HG03469 (cell line): ENCODE data around the gene TOP3A.

Experiments
- ATAC-seq: cut with Tn5 transposase; IDR thresholded peaks from one replicate; pipeline ENCODE4 v1.9.1; 2021; ENCODE audit warnings: mild to moderate bottlenecking, moderate library complexity, moderate number of reproducible peaks; ENCODE audit not compliant: unreplicated experiment

Gene TOP3A

GRCh38 chr17:18278867-18279266 is 35.9 kb downstream of the TOP3A start:
- ATAC-seq, result no peak

DNA sequence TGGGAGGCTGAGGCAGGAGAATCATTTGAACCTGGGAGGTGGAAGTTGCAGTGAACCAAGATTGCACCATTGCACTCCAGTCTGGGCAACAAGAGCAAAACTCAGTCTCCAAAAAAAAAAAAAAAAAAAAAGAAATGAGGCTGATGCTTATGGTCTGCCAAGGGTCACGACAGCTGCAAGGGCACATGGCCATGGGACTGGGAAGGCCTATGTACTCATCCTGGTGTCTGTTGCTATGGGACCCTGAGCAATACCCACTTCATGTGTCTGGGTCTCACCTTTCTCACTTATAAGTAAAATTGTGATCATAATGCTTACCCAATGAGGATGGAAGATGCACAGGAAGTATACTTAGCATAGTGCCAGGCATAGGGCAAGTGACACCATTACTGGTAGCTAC is 37.7 kb downstream of the TOP3A start:
- no peak for ATAC-seq

DNA sequence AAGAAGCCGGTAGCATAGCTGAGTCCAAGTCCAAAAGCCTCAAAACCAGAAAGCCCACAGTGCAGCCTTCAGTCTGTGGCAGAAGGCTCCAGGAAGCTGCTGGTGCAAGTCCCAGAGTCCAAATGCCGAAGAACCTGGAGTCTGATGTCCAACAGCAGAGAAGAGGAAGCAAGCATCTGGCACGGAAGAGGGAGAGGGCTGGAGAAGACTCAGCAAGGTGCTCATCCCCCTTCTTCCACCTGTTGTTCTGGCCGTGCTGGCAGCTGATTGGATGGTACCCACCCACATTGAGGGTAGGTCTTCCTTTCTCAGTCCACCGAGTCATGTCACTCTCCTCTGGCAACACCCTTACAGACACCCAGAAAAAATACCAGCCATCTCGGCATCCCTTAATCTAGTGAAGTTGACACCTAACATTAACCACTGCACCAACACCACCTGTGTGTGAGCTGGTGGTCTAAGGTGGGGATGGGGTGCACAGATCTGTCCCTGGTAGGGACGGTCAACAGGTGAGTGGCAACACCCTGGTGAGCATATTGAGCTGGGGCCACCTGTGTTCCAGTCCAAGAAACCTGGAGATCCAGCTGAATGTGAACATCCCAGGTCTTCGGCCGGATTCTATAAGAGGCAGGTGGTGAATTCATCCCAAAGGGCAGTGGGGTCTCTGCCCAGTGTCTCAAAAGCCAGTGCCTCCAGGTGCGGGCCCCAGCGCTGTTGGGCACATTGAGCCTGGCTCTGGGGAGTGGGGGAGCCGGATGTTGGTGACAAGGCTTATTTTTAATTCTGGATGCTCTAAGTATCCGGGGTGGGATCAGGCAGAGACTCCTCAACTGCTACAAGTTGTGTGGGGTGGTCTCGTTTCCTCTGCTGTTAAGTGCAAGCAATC is 44.5 kb downstream of the TOP3A start:
- no peak for ATAC-seq

DNA sequence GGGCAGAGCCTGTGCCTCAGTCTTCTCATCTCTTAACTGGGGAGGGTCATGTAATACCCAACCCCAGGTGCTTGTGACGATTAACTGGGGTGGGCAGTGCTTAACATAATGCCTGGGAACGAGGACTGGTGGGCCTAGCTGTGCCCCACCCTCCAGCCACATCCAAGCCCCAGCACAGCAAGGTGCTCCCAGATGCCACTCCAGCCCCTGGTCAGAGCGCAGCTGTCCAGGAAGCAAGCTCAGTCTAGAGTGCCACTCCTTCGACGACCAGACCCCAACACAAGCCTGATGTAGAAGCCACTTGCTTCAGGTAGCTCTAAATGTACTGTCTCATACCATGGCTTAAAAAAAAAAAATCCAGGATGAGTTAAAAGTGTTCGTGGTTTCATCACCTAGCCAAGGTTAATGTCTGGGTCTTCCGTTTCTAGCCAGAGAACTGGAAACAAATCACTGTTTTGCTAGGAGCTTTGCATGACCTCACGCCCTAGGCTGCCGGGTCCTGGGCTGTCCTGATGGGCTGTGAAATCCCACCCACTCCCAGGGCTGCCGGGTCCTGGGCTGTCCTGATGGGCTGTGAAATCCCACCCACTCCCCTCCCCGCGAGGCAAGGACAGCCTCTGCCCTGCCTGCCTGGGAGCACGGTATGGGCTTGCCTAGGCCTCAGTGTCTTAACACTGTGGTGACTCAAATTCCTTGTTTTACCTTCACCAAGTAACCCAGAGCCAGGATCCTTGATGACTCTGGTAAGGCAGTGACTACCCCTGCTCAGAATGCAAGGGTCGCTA is 46.7 kb downstream of the TOP3A start:
- no peak for ATAC-seq

- ATAC-seq, result no peak
Measured at GRCh38 chr17:18267366-18267765, 47.4 kb downstream of the TOP3A start.

- ATAC-seq, result no peak
Measured at GRCh38 chr17:18263885-18264682, 50.7 kb downstream of the TOP3A start.

GRCh38 chr17:18262641-18263040 is 52.2 kb downstream of the TOP3A start:
- ATAC-seq, result no peak

DNA sequence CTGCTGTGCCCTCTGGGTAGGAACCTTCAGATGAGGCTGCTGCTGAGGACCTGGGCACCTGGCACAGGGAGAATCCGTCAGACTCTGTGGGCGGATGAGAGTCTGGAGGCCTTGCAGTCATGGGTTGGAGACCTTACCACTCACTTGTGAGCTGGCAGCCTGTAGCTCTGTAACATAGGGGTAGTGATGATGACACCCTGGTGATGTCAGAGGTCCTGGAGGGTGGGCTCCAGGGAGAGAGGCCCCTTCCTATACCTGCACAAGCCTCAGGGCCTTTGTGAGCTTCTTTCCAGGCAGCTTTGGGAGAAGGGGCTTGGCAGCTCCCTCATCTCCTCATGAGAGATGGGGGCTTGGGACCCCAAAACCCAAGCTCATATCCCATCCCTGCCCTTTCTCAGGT is 52.7 kb downstream of the TOP3A start:
- no peak for ATAC-seq

DNA sequence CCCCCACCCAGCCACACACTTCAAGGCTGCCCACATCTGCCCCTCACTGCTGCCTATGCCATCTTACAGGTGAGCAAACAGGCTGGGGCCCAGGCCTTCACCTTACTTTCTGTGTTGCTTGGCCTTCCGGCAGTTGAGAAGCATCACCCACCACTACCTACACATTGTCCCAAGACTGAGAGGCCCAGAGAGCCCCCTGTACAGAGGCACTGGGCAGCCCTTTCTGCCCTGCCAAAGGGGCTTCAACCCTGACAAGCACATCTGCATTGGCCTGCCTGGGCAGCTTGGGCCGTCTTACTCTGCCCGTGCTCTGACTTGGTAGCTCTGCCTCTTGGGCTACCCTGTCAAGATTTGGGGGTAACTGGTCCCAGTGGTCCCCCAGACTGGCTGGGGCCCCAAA is 53.1 kb downstream of the TOP3A start:
- no peak for ATAC-seq

DNA sequence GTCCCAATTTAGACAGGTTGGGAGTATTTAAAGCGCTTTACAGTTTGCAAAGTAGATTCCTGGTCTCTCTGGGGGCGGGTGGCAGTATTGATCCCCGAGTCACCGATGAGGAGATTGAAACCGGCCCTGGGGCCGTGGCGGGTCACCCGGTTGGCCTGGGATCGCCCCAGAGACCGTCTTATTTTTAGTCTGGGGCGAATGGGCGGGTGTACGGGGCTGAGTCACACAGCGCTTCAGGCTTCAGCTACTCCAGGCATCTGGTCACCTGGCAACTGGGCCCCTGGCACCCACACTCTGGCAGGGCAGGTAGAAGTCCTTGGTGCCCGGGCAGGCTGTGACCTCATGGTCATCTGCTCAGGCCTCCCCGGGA is 53.7 kb downstream of the TOP3A start:
- no peak for ATAC-seq

DNA sequence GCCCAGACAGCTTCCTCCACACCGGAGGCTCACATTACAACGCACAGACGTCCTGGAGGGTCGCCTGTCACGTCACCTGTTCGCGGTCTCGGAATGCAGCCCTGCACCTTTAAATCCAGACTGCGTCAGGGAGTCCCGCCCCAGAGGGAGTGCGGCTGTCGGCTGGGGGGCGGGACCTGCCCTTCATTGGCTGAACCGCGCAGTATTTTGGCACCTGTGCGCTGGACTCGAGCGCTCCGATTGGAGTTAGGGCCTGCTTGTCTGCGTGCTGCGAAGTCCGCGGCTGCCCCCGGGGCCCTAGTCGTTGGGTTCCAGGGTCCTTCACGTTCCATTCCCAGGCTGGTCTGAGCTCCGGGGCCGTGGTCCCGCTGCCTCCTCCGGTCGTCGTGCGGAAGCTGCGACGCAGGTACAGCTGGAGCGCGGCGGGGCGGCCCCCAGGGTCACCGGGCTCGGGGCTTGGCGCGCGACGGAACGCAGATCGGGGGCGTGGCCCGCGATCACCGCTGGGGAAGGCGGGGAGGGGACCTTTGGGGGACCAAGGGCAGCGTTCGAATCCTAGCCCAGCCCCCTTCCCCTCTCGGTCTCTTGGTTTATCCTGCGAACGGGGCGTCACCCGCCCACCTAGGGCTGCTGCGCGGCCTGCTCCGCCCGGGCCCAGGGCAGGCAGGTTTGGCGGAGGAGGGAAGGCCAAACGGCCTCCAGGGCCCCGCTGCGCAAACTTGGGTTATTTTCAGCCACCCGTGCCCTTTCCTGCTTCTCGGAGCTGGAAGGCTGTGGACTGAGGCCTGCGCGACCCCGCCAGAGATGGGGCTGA is 54.3 kb downstream of the TOP3A start, which contains the start of gene MIEF2:
Gene MIEF2, plus strand, starts transcription at position 331 of the 814 bp plus-strand sequence. CDS start 2,059 bp downstream, outside the sequence.
- peak; percentile 55 for ATAC-seq

- ATAC-seq, result no peak
Measured at GRCh38 chr17:18259621-18260331, 55.0 kb downstream of the TOP3A start.

- ATAC-seq, result no peak
Measured at GRCh38 chr17:18258356-18259038, 56.3 kb downstream of the TOP3A start, which contains the start of gene FLII. Gene FLII, minus strand, starts transcription at chr17:18258738. Its CDS starts 48 bp downstream, at chr17:18258690.

DNA sequence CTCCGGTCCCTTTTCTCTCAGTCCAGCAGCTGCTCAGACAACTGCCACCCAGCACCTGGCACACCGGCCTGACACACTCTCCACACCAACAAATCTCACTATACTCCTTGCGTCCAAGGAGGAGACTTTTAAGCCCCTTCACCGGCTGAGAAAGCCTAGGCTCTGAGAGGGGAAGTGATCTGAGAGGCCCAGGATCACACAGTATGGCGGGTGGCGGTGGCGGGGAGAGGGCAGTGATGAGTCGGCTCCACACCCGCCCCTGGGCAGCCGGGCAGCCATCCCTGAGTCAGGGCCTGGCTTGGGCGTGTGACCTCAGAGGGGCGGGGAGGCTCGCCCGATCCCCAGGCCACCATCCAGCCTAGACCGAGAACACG is 56.8 kb downstream of the TOP3A start:
- no peak for ATAC-seq

GRCh38 chr17:18257268-18257981 is 57.4 kb downstream of the TOP3A start:
- ATAC-seq, result no peak

DNA sequence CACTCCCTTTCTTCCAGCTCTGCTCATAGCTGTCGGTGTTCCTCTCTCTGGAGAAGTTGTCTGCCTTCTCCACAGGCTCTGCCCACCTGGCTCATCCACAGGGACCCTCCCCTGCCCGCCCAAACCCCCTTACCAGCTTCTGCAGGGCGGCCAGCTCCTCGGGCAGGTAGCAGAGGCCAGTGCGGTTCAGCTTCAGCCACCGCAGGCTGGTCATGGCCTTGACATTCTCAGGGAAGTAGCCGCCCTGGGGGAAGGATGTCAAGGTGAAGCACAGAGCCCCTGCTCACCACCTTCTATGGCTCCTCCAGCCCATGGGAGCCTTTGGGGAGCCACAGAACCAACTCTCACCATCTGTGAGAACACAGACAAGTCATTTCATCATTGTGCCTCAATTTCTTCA is 58.0 kb downstream of the TOP3A start:
- ATAC-seq, result no peak

GRCh38 chr17:18256351-18256750 is 58.4 kb downstream of the TOP3A start:
- no peak for ATAC-seq

DNA sequence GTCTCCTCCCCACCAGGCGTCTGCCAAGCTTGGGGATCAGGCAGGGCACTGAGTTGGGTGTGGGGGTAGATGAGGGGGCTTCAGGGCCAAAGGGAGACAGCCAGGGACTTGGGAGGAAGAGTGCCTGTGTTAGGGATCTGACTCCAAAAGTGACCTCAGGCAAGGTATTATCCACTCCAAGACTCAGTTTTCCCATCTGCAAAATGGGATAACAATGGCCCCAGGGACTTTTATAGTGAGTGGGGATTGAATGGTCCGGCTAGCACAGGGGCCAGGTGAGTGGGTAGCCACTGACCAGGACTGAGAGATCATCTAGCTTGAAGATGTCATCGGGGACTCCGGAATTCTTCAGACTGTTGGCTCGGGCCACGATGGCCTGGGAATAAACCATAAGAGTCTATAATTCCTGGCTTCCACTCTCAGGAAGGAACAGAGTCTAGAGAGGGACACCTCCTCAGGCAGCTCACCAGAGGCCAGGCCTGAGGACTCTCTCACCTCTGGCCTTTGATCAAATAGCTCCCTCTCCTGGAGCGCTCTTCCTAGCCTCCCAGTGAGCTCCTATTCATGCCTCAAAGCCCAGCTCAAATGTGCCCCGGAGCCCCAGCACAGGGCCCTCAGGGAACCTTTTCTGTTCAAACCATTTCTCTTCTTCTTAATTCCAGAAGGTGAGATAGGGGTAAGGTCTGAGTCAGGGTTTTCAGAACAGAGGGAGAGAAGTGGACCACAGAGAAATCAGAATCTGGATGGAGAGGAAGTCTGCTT is 59.7 kb downstream of the TOP3A start:
- ATAC-seq, result no peak
